NCI-H1694 treated with DMSO at 0.1 percent for 48 hours (cell line): ENCODE data around the gene ABCC8.

ENCODE experiments used
- DNase-seq: peaks from one replicate; lab custom pipeline; 2025; lab: John Stamatoyannopoulos, UW

The ABCC8 gene

DNA sequence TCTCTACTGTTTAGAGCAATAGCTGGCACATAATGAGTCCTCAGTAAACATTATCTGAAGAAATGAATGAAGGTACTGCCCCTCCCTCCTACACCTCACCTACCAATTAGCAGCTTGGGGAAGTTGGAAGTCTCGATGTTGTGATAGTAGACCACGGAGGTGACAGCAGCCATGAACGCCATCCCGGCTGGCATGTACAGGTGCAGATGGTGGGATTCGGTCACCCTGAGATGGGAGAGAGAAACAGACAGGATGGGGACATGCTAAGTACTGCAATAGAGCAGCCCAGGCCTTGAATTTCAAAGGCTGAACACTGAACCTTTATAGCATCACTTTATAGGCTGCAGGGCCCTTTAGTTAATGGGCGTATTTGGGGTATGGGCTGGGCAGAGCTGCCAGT lies 6.6 kb downstream of the ABCC8 start:
- DNase-seq, result no peak

DNA sequence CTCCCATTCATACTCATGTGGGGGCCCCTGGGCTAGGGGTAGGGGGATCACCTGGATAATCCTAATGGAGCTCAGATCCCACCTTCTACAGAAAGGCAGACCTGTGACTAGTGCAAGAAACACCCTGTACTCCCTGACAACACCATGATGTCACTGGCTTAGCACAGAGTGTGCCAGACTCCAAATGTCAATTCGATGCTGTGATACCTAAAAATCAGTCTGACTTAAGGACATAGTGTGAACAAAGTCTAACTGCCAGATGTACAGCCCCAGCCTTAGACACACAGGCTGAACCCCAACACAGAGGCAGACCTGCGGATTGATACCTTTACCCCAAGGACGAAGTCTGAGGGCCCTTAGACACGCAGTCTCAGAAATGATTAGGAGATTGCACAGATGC lies 8.5 kb downstream of the ABCC8 start:
- no peak for DNase-seq

DNA sequence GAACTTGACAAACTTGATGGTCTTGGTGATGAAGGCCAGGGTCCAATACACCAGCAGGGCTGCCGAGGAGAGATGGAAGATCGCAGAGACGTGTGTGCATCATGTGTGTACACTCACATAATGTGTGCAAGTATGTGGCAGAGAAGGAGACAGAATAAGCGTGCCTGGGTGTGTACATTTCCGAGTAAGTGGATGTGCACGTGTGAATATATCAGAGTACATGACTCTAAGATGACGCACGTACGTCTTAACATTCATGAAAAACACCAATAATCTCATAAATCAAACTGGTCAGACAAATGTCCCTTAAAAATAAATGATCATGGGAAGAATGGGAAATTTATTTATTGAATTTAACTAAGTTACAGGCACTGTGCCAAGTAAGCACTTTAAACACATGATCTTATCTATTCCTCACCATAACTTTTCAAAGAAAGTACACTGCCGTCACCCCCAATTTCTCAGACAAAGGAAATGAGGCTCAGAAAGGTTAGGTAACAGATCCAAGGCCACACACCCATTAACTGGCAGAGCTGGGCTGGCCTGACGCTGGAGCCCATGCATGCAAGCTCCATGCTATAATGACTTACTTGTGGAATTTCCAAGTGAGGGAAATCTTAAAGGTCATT lies 13.0 kb downstream of the ABCC8 start:
- DNase-seq, result no peak

DNA sequence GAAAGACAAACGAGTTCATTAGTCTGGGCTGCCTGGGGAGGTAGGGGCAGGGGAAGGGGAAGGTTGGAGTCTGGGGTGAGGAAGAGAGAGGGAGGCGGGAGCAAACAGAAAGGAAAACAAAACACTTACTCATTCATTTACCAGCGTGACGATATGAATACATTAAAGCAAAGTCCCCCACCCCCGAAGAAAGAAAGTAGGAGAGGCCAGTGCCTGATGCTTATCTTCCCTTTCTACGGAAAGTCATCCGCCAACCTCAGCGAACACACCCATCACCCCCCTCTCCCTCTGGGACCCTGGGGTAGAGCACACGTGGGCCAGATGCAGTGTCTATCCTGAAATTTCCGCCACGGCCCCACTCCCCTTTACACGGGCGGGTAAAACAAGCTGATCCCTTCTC lies 13.7 kb downstream of the ABCC8 start:
- no peak for DNase-seq

- DNase-seq, result no peak
These were observed 16.2 kb downstream of the ABCC8 start for GRCh38 chr11:17460406-17460805.

- no peak for DNase-seq
These were observed 17.3 kb downstream of the ABCC8 start for GRCh38 chr11:17459236-17459896.

- no peak for DNase-seq
These were observed 18.4 kb downstream of the ABCC8 start for GRCh38 chr11:17458268-17458667.

DNA sequence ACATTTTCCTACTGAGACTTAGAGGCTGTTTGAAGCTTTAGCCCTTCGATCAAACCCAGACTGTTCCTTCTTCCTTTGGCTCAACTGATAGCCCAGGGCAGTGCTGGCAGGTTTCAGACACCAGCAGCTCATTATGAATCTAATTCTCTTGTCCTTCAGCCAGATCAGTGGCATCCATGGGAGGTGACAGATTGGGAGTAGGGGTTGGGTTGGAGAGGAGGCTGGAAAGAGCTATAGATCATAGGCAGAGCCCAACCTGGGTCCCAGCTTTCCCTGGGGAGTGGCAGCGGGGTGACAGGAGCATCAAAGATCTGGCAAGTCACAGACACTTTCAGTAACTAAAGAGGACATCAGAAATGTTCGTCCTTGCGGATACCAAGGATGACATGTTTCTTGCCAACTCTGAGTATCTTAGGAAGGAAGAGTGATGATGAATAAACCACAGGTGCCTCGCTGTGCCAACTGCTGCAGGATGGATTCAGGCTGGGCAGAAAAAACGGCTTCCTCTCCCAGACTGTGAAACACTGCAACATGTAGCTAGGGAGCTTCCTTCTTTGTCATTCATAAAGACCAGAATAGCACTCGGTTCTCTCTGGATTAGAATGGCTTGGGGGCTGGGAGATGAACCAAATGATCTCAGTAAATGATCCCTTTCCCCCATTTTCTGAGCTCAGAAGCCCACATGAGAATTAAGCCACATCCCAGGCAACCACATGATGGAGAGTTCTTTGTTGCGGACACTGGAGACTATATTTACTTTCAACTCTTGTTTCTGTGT lies 19.1 kb downstream of the ABCC8 start:
- DNase-seq, result no peak

DNA sequence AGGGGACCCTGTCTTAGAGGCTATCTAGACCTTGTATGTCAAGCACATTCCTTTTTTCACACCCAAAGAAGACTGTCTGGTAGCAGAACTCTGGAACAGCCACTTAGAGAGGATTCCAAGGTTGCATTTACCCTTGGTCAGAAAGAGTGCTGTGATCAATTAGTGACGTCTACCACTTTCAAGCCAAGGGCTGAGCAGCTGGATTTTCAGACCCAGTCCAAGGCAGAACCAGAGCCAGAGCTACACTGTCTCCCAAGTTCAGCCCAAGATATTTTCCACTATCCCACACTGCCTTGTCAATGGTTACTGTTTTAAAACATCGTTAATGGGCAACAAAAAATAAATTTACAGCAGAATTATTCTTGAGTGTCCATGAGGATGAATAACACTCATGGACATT lies 24.0 kb downstream of the ABCC8 start:
- DNase-seq, result no peak

GRCh38 chr11:17449158-17449557 lies 27.5 kb downstream of the ABCC8 start:
- DNase-seq, result no peak

DNA sequence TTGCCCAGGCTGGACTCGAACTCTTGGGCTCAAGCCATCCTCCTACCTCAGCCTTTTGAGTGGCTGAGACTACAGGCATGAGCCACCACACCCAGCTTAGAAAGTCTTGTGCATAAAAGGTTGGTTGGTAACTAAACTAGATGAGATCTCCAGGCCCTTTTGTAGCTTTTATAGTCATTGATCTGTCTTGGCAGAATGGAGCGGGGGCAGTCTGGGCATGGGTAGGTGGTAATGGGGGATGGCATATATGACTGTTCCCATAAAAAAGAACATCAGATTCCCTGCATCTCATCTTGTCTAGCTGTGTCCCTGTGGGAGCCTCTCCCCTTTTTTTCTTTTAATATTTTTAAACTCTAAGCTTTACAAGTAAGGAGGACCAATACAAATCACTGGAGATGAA lies 30.2 kb downstream of the ABCC8 start:
- DNase-seq, result no peak

GRCh38 chr11:17445240-17445795 lies 31.3 kb downstream of the ABCC8 start:
- DNase-seq, result no peak

DNA sequence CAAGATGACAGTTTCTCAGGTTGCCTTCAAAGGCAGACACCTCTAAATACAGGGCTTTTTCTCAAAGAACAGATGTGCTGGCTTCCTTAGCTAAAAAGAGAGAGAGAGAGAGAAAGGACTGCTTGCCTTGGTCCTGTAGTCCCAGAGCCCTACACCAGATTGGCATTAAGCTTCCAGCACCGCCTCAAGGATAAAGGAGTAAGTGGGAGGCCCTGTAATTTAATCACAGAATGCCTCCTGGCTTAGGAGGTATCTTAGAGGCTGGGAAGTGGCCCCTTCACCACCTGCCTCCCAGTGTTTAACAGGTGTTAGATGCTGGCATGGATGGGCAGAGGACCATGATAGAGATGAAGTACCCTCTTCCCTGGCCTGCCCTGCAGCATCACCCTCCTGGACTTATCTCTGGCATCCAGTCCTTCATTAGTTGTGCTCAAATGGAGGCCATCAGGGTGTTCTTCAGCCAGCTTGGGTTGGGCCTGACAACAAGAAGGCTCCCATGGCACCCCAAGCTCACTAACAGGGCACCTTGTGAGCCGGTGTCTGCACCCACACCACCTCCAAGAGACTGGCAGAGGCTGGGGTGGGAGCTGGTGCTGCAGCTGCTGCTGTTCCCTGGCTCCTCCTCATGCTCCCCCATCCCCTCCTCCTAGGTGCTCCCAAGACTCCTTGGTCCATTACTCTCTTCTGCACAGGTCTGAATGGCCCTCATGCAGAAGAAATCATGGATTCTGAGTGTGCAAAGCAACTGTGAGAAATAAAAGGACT lies 32.5 kb downstream of the ABCC8 start:
- DNase-seq, result no peak

DNA sequence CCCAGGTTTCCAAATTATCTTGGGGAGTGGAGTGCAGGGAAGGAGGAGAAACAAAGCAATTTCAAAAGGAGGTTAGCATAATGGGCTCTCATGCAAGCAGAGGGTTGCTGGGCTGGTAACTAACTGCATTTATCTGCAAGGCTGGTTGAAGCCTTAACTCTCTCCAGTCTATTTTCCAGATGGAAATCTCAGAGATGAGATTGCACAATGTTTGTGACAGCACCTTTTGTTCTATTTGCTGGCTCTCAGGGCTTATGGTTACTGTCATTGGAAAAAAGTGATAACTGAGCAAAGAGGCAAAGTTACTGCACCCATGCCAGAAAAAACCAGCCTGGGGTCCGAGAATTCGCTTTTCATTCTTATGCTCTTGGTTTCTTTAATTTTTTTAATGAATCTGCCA lies 33.2 kb downstream of the ABCC8 start:
- DNase-seq, result no peak

DNA sequence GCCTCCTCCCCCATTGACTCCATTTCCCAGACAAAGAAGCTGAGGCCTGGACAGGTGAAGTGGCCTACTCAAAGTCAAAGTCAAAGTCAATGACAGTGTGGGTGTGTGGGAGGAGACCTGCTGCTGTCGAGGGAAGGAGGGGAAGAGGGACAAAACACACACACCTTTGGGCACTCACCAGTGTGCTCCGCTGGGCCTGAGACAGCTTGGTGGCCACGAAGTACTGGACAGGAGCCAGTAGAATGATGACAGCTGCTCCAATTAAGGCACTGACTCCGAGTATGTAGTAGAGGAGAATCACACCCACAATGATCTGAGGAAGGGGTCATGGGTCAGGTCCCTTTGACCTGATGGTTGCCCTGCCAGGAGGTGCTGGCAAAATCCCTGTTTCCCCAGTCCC lies 33.6 kb downstream of the ABCC8 start:
- no peak for DNase-seq

- no peak for DNase-seq
These were observed 37.3 kb downstream of the ABCC8 start for GRCh38 chr11:17439316-17439782.

DNA sequence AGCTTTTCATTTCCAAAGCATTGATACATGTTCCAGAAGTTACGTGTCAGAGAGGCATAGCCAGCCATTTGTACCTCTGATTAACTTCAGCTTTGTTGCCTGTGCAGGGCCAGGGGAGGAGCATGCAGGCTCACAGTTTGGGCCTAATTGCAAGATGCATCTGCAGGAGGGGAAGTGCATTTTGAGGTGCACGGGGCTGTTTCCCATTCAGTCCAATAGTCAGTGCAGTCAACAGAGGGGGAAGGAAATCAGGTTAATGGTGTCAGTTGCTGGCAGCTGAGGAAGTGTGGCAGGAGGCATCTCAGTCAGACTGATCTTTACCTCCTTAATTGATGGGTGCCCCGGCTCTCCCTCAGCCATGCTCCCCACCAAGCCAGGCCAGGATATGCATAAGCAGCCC lies 39.3 kb downstream of the ABCC8 start:
- no peak for DNase-seq

DNA sequence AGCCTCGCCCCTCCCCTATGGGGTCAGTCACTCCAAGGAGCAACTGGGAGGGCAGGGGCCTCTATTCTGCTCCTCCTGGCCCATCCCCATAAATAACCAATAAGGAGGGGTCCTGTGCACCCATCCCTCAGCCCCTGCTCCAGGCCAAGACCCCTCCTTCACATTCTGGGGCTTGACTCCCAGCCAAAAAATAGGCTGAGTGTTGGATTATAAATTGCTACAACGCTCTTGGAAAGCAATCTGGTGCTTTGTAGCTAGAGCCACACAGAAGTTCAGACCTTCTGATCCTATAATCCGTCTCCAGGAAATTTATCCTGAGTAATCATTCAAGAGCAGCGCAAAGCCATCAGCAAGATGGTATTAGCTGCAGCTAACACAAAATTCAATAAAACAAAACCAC lies 42.5 kb downstream of the ABCC8 start:
- DNase-seq, result no peak

- DNase-seq, result no peak
These were observed 44.6 kb downstream of the ABCC8 start for GRCh38 chr11:17432002-17432401.

DNA sequence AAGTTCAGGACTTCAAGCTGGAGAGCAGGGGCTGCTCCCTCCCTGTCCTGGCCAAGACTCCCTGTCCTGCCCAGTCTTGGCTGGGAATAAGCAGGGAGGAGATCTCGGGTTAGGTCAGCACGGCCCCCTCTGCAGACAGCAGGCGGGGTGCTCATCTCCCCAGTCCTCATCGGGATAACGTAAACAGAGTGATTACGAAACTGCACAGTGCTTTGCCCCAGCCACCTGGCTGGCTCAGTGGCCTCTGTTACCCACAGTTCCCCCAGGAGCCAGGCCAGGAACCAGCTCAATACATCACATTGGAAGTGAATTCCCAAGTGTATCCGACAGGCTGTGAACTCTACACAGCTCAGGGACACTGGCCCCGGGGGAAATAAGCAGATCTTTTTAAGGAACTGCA lies 45.5 kb downstream of the ABCC8 start:
- no peak for DNase-seq

- DNase-seq, result no peak
These were observed 46.0 kb downstream of the ABCC8 start for GRCh38 chr11:17430616-17431015.

- DNase-seq, result no peak
These were observed 47.7 kb downstream of the ABCC8 start for GRCh38 chr11:17428925-17429324.
